PC-9 (cell line): ENCODE data around the gene SNORC. TPM values are rescaled to one million over a fixed set of nuclear protein-coding genes. Genes with fewer than 3 reads are reported as not detected.

Experiments used
- Bru-seq: library from RNA; stranded (reverse); fragments of 400-500 nt; gene quantifications from one replicate; lab custom pipeline; 2021; lab: Mats Ljungman, UMichigan
- BruChase-seq, 2 experiments: library from RNA; stranded (reverse); fragments of 400-500 nt; gene quantifications; one replicate each; lab custom pipeline; 2021; lab: Mats Ljungman, UMichigan
- BruUV-seq: library from RNA; stranded (reverse); fragments of 400-500 nt; replicated peaks from 2 replicates; lab custom pipeline; 2021; lab: Mats Ljungman, UMichigan
- CTCF ChIA-PET: fragments of 300-600 bp; sonication (Branson Sonifier 250); formaldehyde crosslinking; loops from one replicate; lab custom pipeline; 2022; ENCODE audit warnings: antibody characterized with exemption; lab: Charles Lee
- POLR2A ChIA-PET: fragments of 300-600 bp; sonication (Branson Sonifier 250); formaldehyde crosslinking; loops from one replicate; lab custom pipeline; 2022; ENCODE audit warnings: antibody characterized with exemption; ENCODE audit not compliant: unreplicated experiment; lab: Charles Lee
- DNase-seq, 2 experiments: peaks; one replicate each; pipeline versions ENCODE4 v3.0.0 to v3.0.0-alpha.2; 2015 to 2022; ENCODE audit warnings: mixed read lengths in 1 of 2
- H2AFZ ChIP-seq: fragments of 200-600 bp; sonication (generic); 2 replicates; pipeline ENCODE4 v1.8.1; 2017; ENCODE audit warnings: antibody characterized with exemption
- H3F3A ChIP-seq: fragments of 200-600 bp; sonication (generic); 2 replicates; pipeline ENCODE4 v1.8.1; 2017; ENCODE audit warnings: antibody characterized with exemption, mild to moderate bottlenecking, low read depth; ENCODE audit not compliant: insufficient read depth
- H3K27ac ChIP-seq: fragments of 200-600 bp; sonication (generic); 2 replicates; pipeline ENCODE4 v1.6.1; 2016; ENCODE audit warnings: mixed run types
- H3K27me3 ChIP-seq: fragments of 200-600 bp; sonication (generic); 2 replicates; pipeline ENCODE4 v1.6.1; 2016; ENCODE audit warnings: low read depth, mixed run types; ENCODE audit not compliant: insufficient read depth
- H3K36me3 ChIP-seq: fragments of 200-600 bp; sonication (generic); 2 replicates; pipeline ENCODE4 v1.6.1; 2016; ENCODE audit warnings: low read depth, mixed run types
- H3K4me1 ChIP-seq: fragments of 200-600 bp; sonication (generic); replicated peaks from 2 replicates; pipeline ENCODE4 v1.6.1; 2016; ENCODE audit warnings: mixed run types; ENCODE audit not compliant: insufficient read depth
- H3K4me2 ChIP-seq: fragments of 200-600 bp; sonication (generic); 2 replicates; pipeline ENCODE4 v1.6.1; 2017; ENCODE audit warnings: mixed run types
- H3K4me3 ChIP-seq: fragments of 200-600 bp; sonication (generic); 2 replicates; pipeline ENCODE4 v1.6.1; 2016; ENCODE audit warnings: mixed run types
- H3K79me2 ChIP-seq: fragments of 200-600 bp; sonication (generic); 2 replicates; pipeline ENCODE4 v1.6.1; 2017; ENCODE audit warnings: low read depth, mixed run types
- H3K9me2 ChIP-seq: fragments of 200-600 bp; sonication (generic); 2 replicates; pipeline ENCODE4 v1.8.1; 2017; ENCODE audit warnings: mild to moderate bottlenecking; ENCODE audit not compliant: insufficient read depth
- H3K9me3 ChIP-seq: fragments of 200-600 bp; sonication (generic); 2 replicates; pipeline ENCODE4 v1.8.1; 2016; ENCODE audit warnings: low read depth; ENCODE audit not compliant: insufficient read depth
- H4K20me1 ChIP-seq: fragments of 200-600 bp; sonication (generic); 2 replicates; pipeline ENCODE4 v1.8.1; 2017; ENCODE audit not compliant: insufficient read depth
- EZH2 ChIP-seq: fragments of 200-600 bp; sonication (generic); IDR thresholded peaks from 2 replicates; pipeline ENCODE4 v1.8.0; 2017; ENCODE audit warnings: antibody characterized with exemption, low read depth
- intact Hi-C: fragments of 100-400 bp; cut with micrococcal nuclease; formaldehyde crosslinking; loops from one replicate; pipeline ENCODE4 v1.10.0; 2022; ENCODE audit not compliant: unreplicated experiment
- long read RNA-seq: library from polyadenylated mRNA; stranded (forward); transcript quantifications from one replicate; pipeline ENCODE4 v2.0.0, GENCODE V29; 2022
- total RNA-seq: library from RNA; stranded (reverse); gene quantifications from 2 replicates; pipeline ENCODE4 v1.2.3, GENCODE V29; 2021
- TF ChIP-seq, protein P1 (sequence below): fragments of 200-600 bp; sonication (generic); conservative IDR thresholded peaks from 2 replicates; pipeline ENCODE4 v1.6.1; 2017; ENCODE audit warnings: mixed run types, antibody characterized with exemption, mild to moderate bottlenecking, moderate library complexity

SNORC gene
- total RNA-seq = 10.4 and 20.0 TPM in 2 replicates
- percentile 54 among the genes with signal in this experiment for Bru-seq, nascent RNA
- BruChase-seq, experiment 1, labeled RNA remaining after a 2-hour chase = percentile 57 among the genes with signal in this experiment
- BruChase-seq, experiment 2, labeled RNA remaining after a 6-hour chase = percentile 49 among the genes with signal in this experiment
- long read RNA-seq, transcript SNORC-206 (2 exons, 2,782 nt) = major isoform, 10 of 14 reads
- long read RNA-seq, partial matches to known transcripts = 0 of 14 reads
- long read RNA-seq, other reads (novel, unspliced or antisense) = 4 of 14 reads

DNA sequence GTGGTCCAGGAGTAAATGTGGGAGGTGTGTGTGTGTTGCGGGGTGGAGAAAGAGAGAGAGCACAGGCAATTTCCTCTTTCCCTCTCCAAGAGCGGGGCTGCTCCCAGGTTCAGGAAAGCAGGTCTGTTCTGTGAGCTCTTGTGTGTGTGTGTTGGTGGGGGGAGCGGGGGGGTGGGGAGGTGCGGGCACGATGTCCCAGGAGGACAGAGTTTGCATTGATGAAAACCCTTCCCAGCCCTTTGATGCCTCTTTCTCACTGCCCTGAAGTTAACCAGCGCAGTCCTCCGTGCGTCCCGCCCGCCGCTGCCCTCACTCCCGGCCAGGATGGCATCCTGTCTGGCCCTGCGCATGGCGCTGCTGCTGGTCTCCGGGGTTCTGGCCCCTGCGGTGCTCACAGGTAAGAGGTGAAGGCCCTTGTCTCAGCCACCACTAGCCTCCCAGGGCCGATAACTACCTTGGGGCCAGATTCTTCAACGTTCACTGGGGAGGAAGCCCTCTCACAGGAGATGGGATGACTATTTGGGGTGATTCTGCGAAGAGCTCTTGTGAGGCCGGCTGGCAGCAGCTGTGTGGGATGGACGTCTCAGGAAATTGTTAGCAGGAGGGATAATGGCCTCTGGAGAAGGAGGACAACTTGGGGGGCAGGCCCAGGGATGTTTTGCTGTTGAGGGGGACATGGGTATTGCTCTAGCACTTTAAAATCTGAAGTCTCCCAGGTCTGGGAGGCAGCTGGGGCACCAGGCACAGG lies at the start of gene SNORC:
TSS of gene SNORC (plus strand) at position 247 of the 748 bp plus-strand sequence. CDS start at position 325, 78 bp downstream.
- no peaks in the 10 kb centered on the region for H3K79me2 ChIP-seq

DNA sequence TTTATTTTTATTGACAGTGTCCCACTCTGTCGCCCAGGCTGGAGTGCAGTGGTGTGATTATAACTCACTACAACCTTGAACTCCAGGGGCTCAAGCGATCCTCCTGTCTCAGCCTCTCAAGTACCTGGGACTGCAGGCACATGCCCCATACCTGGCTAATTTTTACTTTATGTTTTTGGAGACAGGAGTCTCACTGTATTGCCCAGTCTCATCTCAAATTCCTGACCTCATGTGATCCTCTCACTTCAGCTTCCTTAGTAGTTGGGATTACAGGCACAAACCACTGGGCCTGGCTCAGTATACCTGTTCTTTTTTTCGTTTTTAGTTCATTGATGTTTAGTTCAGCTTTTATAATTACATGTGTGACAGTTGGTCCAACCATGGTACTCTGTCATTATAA lies 40.1 kb upstream of the SNORC start:
- Histone ChIP-seq H3F3A (peaks cover 10% of the 10 kb centered on the region; the same call in 1 of the 2 replicates), H3K27ac (no peak overlapping the region), H2AFZ (no peak overlapping the region), H3K4me3 (no peak overlapping the region), H3K4me2 (no peak overlapping the region), H3K36me3 (peaks cover 34% of the 10 kb centered on the region), H3K9me2 (no peaks in the 10 kb centered on the region), H3K27me3 (no peaks in the 10 kb centered on the region), H3K79me2 (no peaks in the 10 kb centered on the region), H3K4me1 (no peaks in the 10 kb centered on the region), H3K9me3 (no peaks in the 10 kb centered on the region), H4K20me1 (peaks cover 3% of the 10 kb centered on the region)
- BruUV-seq = no TSS peak
- CTCF ChIA-PET = no interaction called here
- TF ChIP-seq, protein P1, sequence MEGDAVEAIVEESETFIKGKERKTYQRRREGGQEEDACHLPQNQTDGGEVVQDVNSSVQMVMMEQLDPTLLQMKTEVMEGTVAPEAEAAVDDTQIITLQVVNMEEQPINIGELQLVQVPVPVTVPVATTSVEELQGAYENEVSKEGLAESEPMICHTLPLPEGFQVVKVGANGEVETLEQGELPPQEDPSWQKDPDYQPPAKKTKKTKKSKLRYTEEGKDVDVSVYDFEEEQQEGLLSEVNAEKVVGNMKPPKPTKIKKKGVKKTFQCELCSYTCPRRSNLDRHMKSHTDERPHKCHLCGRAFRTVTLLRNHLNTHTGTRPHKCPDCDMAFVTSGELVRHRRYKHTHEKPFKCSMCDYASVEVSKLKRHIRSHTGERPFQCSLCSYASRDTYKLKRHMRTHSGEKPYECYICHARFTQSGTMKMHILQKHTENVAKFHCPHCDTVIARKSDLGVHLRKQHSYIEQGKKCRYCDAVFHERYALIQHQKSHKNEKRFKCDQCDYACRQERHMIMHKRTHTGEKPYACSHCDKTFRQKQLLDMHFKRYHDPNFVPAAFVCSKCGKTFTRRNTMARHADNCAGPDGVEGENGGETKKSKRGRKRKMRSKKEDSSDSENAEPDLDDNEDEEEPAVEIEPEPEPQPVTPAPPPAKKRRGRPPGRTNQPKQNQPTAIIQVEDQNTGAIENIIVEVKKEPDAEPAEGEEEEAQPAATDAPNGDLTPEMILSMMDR = no peak
- no peak for TF ChIP-seq EZH2
- POLR2A ChIA-PET = no interaction called here
- intact Hi-C loops = no loop called here
- DNase-seq = peak in 1 of 2 experiments; percentile 10

More for the DNA sequence above, at the start of gene SNORC:
- POLR2A ChIA-PET = interaction anchor here (0.6 kb wide), 1 partner anchor 373 kb away, joined by 7 read pairs; no protein-coding TSS in a partner anchor
- DNase-seq = no peak
- TF ChIP-seq, protein P1 = no peak
- no peak for TF ChIP-seq EZH2
- no peaks in the 10 kb centered on the region for H4K20me1 ChIP-seq
- H3K9me2 ChIP-seq = no peaks in the 10 kb centered on the region
- no peaks in the 10 kb centered on the region for H3K27me3 ChIP-seq
- H3F3A ChIP-seq = peaks cover 14% of the 10 kb centered on the region; the same call in 1 of the 2 replicates
- intact Hi-C loops = no loop called here
- H3K36me3 ChIP-seq = no peaks in the 10 kb centered on the region
- H3K27ac ChIP-seq = no peak within 1 kb of the TSS
- H3K4me2 ChIP-seq = no peak within 1 kb of the TSS
- no peaks in the 10 kb centered on the region for H3K9me3 ChIP-seq
- BruUV-seq = no TSS peak
- CTCF ChIA-PET = no interaction called here
- no peaks in the 10 kb centered on the region for H3K4me1 ChIP-seq
- no peak within 1 kb of the TSS for H2AFZ ChIP-seq
- H3K4me3 ChIP-seq = no peak within 1 kb of the TSS

DNA sequence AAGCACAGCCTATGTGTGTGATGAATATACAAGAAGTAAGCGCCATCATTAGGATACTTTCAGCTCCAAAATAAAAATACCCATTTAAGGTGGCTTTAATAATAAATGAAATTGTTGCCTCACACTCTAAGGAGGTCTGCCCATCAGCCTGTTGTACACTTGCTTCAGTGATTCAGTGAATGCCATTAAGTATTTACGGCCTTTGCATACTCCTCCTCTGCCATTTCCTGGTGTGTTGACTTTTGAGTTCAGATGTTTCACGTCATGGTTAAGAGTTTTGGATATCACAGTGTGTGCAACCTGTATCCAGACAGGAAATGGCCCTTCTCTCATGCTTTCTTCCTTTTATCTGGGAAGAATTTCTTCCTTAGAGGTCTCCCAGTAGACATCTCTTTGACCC lies 38.6 kb upstream of the SNORC start:
- ChIA-PET CTCF (no interaction called here), POLR2A (no interaction called here)
- Histone ChIP-seq H3K4me3 (no peak overlapping the region), H4K20me1 (peaks cover 3% of the 10 kb centered on the region), H3K27ac (no peak overlapping the region), H3K9me3 (no peaks in the 10 kb centered on the region), H2AFZ (no peak overlapping the region), H3K9me2 (no peaks in the 10 kb centered on the region), H3K4me1 (no peaks in the 10 kb centered on the region), H3K79me2 (no peaks in the 10 kb centered on the region), H3F3A (peaks cover 16% of the 10 kb centered on the region), H3K27me3 (no peaks in the 10 kb centered on the region), H3K4me2 (no peak overlapping the region), H3K36me3 (peaks cover 28% of the 10 kb centered on the region)
- intact Hi-C loops = no loop called here
- no peak for DNase-seq
- TF ChIP-seq EZH2 = no peak
- no TSS peak for BruUV-seq
